Lower leg skin (tissue), 4 donors: ENCODE data around the gene RCL1. TPM values are rescaled to one million over a fixed set of nuclear protein-coding genes. Genes with fewer than 3 reads are reported as not detected.
"Not testable (repeated sequence)": the region's sequence is repeated elsewhere in the genome, so short reads cannot be mapped to it uniquely, and the experiment has no call there.

Experiments
- DNase-seq, 2 donors: peaks; one replicate each; pipeline ENCODE4 v3.0.0-alpha.2; 2019; ENCODE audit warnings: low spot score in 2 of 2
- H3K4me3 ChIP-seq: fragments of 200-600 bp; sonication (generic); 2 replicates; pipeline ENCODE4 v1.5.1; 2017; ENCODE audit warnings: mild to moderate bottlenecking, low read depth; ENCODE audit not compliant: poor library complexity, severe bottlenecking
- CTCF ChIP-seq, 3 donors: fragments of 450-650 bp; IDR thresholded peaks; one replicate each; pipeline ENCODE4 v1.5.1; 2016; ENCODE audit warnings: antibody characterized with exemption in 3 of 3, mild to moderate bottlenecking in 3 of 3, moderate library complexity in 2 of 3
- POLR2A ChIP-seq, 2 donors: fragments of 450-650 bp; IDR thresholded peaks; one replicate each; pipeline ENCODE4 v1.6.1; 2016 to 2017; ENCODE audit warnings: antibody characterized with exemption in 2 of 2, mild to moderate bottlenecking in 1 of 2, moderate library complexity in 1 of 2
- WGBS, 2 donors: methylation state at CpG; one replicate each; pipeline ENCODE4 v1.1.5; 2018; 5-methylcytosine and 5-hydroxymethylcytosine counted together
- intact Hi-C: fragments of 100-400 bp; cut with DNase I; formaldehyde crosslinking; loops from one replicate; pipeline ENCODE4 v1.15.0; 2023; ENCODE audit warnings: low total_unique reads
- microRNA-seq, 2 donors: library from miRNA; unstranded; fragments of <30 nt; microRNA quantifications; one replicate each; pipeline ENCODE4, GENCODE V29; 2016; ENCODE audit warnings: borderline replicate concordance in 2 of 2, borderline number of aligned reads in 1 of 2
- total RNA-seq, 4 donors: library from RNA; depleted of rRNA; stranded (reverse); fragments of >200 nt; gene quantifications; one replicate each; pipeline ENCODE4 v1.1.0, GENCODE V29; 2016

RCL1 gene
- total RNA-seq, 4 donors from 2014 or later = 30.8 to 54.8 (median 38.4) TPM

- no peak overlapping the region for H3K4me3 ChIP-seq
- 81 to 84% methylated on average over 4 of the region's 4 CpGs for WGBS, 2 donors
Observed at GRCh38 chr9:4894076-4894475, 101.3 kb downstream of the RCL1 start.

GRCh38 chr9:4899853-4900252, 107.1 kb downstream of the RCL1 start:
- WGBS, 2 donors = 91 to 100% methylated on average over 1 of the region's 1 CpG
- H3K4me3 ChIP-seq, DNase-seq: not testable (repeated sequence)
- intact Hi-C loops = loop anchor here (10.0 kb wide), 1 partner anchor 65 kb away; no protein-coding TSS in a partner anchor

More at GRCh38 chr9:4894076-4894475, 101.3 kb downstream of the RCL1 start:
- TF ChIP-seq POLR2A (IDR thresholded peaks at IDR 0.05) = no peak
- no peak for TF ChIP-seq CTCF (IDR thresholded peaks at IDR 0.05)
- no peak for DNase-seq
- intact Hi-C loops = no loop called here

GRCh38 chr9:4901401-4902134, 108.8 kb downstream of the RCL1 start:
- not testable (repeated sequence) for DNase-seq, H3K4me3 ChIP-seq
- 69 to 74% methylated on average over 10 to 11 of the region's 11 CpGs for WGBS, 2 donors
- intact Hi-C loops = loop anchor here (10.0 kb wide), 1 partner anchor 63 kb away; no protein-coding TSS in a partner anchor

- DNase-seq = no peak
- intact Hi-C loops = loop anchor here (10.0 kb wide), 1 partner anchor 63 kb away; no protein-coding TSS in a partner anchor
- no peak overlapping the region for H3K4me3 ChIP-seq
- TF ChIP-seq CTCF (IDR thresholded peaks at IDR 0.05) = no peak
- TF ChIP-seq POLR2A (IDR thresholded peaks at IDR 0.05) = no peak
- 88 to 90% methylated on average over 8 of the region's 8 CpGs for WGBS, 2 donors
Observed at GRCh38 chr9:4902135-4902475, 109.4 kb downstream of the RCL1 start.

- H3K4me3 ChIP-seq = no peak overlapping the region
- intact Hi-C loops = loop anchor here (10.0 kb wide), 1 partner anchor 60 kb away; no protein-coding TSS in a partner anchor
- DNase-seq = no peak
- WGBS, 2 donors = 75% methylated on average over 3 of the region's 3 CpGs
- TF ChIP-seq POLR2A (IDR thresholded peaks at IDR 0.05) (no peak), CTCF (IDR thresholded peaks at IDR 0.05) (no peak)
Observed at GRCh38 chr9:4904322-4905134, 111.8 kb downstream of the RCL1 start.

- no peak for DNase-seq
- no peak overlapping the region for H3K4me3 ChIP-seq
- intact Hi-C loops = loop anchor here (10.0 kb wide), 1 partner anchor 60 kb away; no protein-coding TSS in a partner anchor
- 45 to 66% methylated on average over 2 of the region's 2 CpGs for WGBS, 2 donors
- TF ChIP-seq CTCF (IDR thresholded peaks at IDR 0.05) (no peak), POLR2A (IDR thresholded peaks at IDR 0.05) (no peak)
Observed at GRCh38 chr9:4905135-4905490, 112.4 kb downstream of the RCL1 start.

Small RNAs within 50 kb of the gene (microRNA-seq; reads per million reads assigned to microRNA genes)
- 247 to 263 reads per million in 2 donors for gene MIR101-2

Other genes with a start within 250 kb of the RCL1 start
- gene PLPP6, start 130.7 kb upstream of the RCL1 start, total RNA-seq = 10 to 100 TPM; 13.6 to 20.7 (median 17.7) TPM
- gene SPATA6L, start 126.5 kb upstream of the RCL1 start, total RNA-seq = 1 to 10 TPM; 1.3 to 3.5 (median 2.3) TPM
- gene CDC37L1, start 113.4 kb upstream of the RCL1 start, total RNA-seq = 10 to 100 TPM; 15.5 to 32.5 (median 25.8) TPM
- 100 to 1,000 TPM in 1 of 4 donors, 10 to 100 TPM in 3; 81.3 to 102 (median 92.9) TPM for gene AK3, start 51.7 kb upstream of the RCL1 start, total RNA-seq
- 10 to 100 TPM; 24.1 to 46.2 (median 34.4) TPM for gene JAK2, start 192.3 kb downstream of the RCL1 start, total RNA-seq